ENCODE data around the gene CCNG2. TPM values are rescaled to one million over a fixed set of nuclear protein-coding genes. Genes with fewer than 3 reads are reported as not detected.

The CCNG2 gene
- total RNA-seq, 8 experiments from 2014 or later, result 6.3 to 71.8 (median 40.2) TPM

DNA sequence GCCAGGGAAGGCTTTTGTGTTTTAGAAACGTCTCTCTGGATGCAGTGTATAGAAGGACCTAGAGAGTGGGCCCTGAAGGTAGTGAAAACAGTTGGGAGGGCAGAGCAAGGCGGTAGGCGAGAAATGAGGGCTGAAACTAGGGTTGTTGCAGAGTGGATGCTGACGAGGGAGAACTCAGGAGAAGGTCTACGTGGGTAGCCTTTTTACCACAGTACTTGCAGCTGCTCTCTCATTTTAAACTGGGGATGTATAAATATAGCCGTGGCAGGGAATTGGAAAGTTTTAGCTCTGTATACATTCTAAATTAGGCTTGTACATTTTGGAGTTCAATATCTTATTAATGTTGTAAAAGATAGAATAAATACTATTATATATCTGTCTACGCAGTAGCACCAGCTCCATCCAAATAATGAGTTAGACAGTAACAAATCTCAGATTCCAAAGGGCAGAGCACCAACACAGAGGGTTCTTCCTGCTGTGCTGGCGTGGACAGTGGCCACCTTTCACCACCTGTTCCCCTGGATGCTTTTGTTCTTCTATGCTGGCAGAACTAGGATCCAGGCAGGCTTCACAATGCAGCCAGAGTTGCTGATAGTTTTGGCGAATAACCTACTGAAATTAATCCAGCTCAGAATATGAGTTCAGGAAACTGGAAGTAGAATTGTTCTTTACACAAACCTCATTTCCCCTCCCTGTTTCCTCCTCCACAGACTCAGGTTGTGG is 31.7 kb downstream of the CCNG2 start:
- Histone ChIP-seq H3K4me1 (replicated peaks in 1 of 2) (peaks cover 6 to 7% of the 10 kb centered on the region in 2 donors), H3K27ac (no peak overlapping the region), H3K4me3 (no peak overlapping the region)
- no peak for ATAC-seq (replicated peaks in 6 of 8)
- 45 to 100% (median 75%) methylated on average over 2 to 9 of the region's 9 CpGs for WGBS, 10 experiments
- in situ Hi-C loops (cut with MboI; ENCODE audit: low pct_unique_long_range_greater_than_20kb in 2 of 9, low sequenced_read_pairs in 9 of 9, unreplicated experiment in 9 of 9), result loop anchor here in 1 of 9 experiments (25.0 kb wide), 1 partner anchor 101 kb away; the partner anchor contains the start of gene CCNI

DNA sequence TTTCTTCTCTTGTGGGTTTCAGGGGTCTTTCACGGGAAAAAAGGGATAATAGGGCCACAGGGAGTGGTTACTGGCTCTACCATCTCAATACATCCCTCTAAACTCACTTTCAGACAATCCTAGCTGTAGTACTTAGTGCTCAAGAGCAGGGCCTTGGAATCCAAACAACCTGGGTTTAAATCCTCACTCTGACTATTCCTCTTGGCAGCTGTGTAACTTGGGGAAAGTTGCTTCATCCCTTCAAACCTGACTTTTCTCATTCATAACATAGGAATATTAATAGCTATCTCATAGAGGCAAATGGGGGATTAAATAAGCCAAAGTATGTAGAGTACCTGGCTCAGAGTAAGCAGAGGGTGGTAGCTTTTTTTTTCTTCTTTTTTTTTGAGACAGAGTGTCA is 32.4 kb downstream of the CCNG2 start:
- Histone ChIP-seq H3K4me1 (replicated peaks in 1 of 2) (peaks cover 6 to 7% of the 10 kb centered on the region in 2 donors), H3K4me3 (no peak overlapping the region), H3K27ac (no peak overlapping the region)
- in situ Hi-C loops (cut with MboI; ENCODE audit: low pct_unique_long_range_greater_than_20kb in 2 of 9, low sequenced_read_pairs in 9 of 9, unreplicated experiment in 9 of 9), result loop anchor here in 1 of 9 experiments (25.0 kb wide), 1 partner anchor 102 kb away; the partner anchor contains the start of gene CCNI
- 0 to 100% (median 67%) methylated on average over 1 of the region's 1 CpG; no CpG with 5 or more reads in 5 of the 10 experiments for WGBS, 10 experiments
- ATAC-seq (replicated peaks in 6 of 8), result no peak

DNA sequence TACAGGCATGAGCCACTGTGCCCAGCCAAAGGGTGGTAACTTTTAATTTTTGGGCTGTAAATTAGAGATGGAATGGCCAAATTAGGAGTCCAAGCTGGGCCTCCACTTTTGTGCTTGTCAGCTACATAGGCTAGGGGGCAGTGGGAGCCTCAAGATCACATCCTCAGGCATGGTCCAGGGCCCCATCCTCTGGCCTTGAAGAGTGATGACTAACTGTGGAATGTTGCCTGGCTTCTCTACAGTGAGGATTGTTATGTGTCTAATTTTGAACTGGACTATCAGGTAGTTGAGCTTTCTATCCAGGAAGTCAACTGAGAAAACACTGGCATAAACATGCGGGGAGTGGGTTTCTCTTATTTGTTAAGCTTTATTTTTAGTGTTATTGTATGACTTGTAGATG is 33.0 kb downstream of the CCNG2 start:
- no peak overlapping the region for H3K4me3 ChIP-seq
- peaks cover 6 to 7% of the 10 kb centered on the region in 2 donors for H3K4me1 ChIP-seq (replicated peaks in 1 of 2)
- 80 to 100% (median 100%) methylated on average over 1 of the region's 1 CpG; no CpG with 5 or more reads in 7 of the 10 experiments for WGBS, 10 experiments
- no peak overlapping the region for H3K27ac ChIP-seq
- in situ Hi-C loops (cut with MboI; ENCODE audit: low pct_unique_long_range_greater_than_20kb in 2 of 9, low sequenced_read_pairs in 9 of 9, unreplicated experiment in 9 of 9), result loop anchor here in 1 of 9 experiments (25.0 kb wide), 1 partner anchor 103 kb away; the partner anchor contains the start of gene CCNI
- no peak for ATAC-seq (replicated peaks in 6 of 8)

DNA sequence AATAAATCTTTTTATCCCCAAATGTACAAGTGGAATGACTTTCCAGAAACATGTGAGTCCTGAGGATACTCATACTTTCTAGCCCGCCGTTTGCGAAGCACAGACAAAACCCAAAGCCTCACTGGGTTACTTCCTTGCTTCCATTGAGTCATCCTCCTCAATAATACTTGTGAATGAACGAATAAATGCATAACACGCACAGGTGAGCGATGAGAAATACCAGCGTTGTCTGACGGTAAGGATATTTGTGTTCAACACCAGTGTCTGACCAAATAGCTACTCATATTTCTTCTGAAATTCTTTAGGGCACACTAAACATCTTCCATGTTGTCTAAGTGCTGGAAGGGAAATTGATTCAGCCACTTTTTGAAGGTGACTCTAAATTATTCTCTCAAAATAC is 36.0 kb downstream of the CCNG2 start:
- H3K27ac ChIP-seq, result no peak overlapping the region
- no peaks in the 10 kb centered on the region for H3K4me1 ChIP-seq (replicated peaks in 1 of 2)
- WGBS, 10 experiments, result 69 to 100% (median 85%) methylated on average over 1 to 8 of the region's 8 CpGs
- in situ Hi-C loops (cut with MboI; ENCODE audit: low pct_unique_long_range_greater_than_20kb in 2 of 9, low sequenced_read_pairs in 9 of 9, unreplicated experiment in 9 of 9), result loop anchor here in 1 of 9 experiments (25.0 kb wide), 1 partner anchor 106 kb away; the partner anchor contains the start of gene CCNI
- no peak overlapping the region for H3K4me3 ChIP-seq
- no peak for ATAC-seq (replicated peaks in 6 of 8)

DNA sequence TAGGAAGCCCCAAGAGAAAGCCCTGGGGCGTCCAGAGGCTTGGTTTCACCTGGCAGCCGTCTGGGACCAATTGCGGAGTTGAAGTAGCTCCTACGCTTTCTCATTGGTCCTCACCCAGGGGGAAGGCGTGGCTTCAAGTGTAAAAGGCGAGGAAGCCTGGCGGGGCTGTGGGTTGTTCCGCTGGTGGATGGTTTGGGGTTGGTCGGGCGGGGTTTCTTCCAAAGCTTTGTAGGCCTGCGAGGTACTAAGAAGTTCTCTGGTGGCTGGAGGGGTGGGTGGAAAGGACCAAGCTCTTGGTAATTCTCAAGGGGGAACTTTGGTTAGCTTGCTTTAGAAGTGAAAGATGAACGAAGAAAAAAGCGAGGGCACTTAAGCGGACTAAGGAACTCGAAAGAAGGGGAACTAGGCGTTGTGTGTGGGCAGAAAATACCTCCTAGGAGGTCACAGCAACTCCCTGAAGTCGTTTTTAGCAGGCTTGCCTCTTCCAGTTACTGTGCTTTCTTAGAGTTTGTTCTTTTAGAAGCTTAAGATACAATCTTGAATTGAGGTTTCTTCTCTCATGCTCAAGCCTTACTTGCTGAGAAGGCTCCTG is 36.6 kb downstream of the CCNG2 start:
- H3K4me3 ChIP-seq, result no peak overlapping the region
- H3K27ac ChIP-seq, result no peak overlapping the region
- WGBS, 10 experiments, result 54 to 86% (median 62%) methylated on average over 1 to 12 of the region's 17 CpGs; no CpG with 5 or more reads in 4 of the 10 experiments
- no peaks in the 10 kb centered on the region for H3K4me1 ChIP-seq (replicated peaks in 1 of 2)
- in situ Hi-C loops (cut with MboI; ENCODE audit: low pct_unique_long_range_greater_than_20kb in 2 of 9, low sequenced_read_pairs in 9 of 9, unreplicated experiment in 9 of 9), result loop anchor here in 1 of 9 experiments (25.0 kb wide), 1 partner anchor 106 kb away; the partner anchor contains the start of gene CCNI
- no peak for ATAC-seq (replicated peaks in 6 of 8)

DNA sequence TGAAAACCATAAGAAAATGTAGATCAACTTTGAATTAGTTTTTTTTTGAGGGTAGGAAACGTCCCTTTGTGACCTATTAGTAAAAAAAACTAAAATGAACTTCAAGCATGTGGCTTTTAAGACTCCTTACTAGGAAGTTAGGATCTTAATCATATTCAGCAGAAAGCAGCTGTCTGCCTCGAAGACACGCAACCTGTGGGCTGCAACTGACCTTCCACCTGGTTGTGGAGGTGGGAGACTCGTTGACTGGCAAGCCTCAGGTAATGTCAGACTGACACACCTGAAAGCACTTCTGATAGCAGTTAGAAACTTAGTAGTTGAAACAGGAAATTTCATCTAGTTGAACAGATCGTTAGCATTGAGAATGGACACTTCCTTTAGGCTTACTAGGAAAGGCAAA is 37.4 kb downstream of the CCNG2 start:
- Histone ChIP-seq H3K4me1 (replicated peaks in 1 of 2) (no peaks in the 10 kb centered on the region), H3K4me3 (no peak overlapping the region), H3K27ac (no peak overlapping the region)
- in situ Hi-C loops (cut with MboI; ENCODE audit: low pct_unique_long_range_greater_than_20kb in 2 of 9, low sequenced_read_pairs in 9 of 9, unreplicated experiment in 9 of 9), result loop anchor here in 1 of 9 experiments (25.0 kb wide), 1 partner anchor 107 kb away; the partner anchor contains the start of gene CCNI
- WGBS, 10 experiments, result 0 to 86% (median 66%) methylated on average over 1 to 5 of the region's 5 CpGs; no CpG with 5 or more reads in 2 of the 10 experiments
- ATAC-seq (replicated peaks in 6 of 8), result no peak

DNA sequence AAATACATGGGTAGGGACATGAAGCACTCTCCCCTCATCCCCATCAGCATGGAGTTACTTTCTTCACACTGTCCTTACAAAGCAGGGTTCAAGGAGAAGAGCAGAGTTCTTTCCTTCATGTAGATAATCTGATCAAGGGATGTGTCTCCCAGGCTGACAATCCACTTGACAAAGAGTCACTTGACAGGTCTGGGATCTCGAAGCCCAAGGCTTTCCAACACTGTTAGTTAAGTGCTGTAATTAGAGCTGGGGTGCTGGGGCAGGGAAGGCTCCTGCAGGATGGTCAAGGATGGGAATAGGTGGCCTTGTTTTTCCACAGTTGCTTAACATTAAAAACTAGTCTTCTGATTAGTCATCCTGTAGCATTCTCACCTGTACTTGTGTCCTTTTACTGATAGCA is 38.0 kb downstream of the CCNG2 start:
- Histone ChIP-seq H3K27ac (no peak overlapping the region), H3K4me1 (replicated peaks in 1 of 2) (no peaks in the 10 kb centered on the region), H3K4me3 (no peak overlapping the region)
- WGBS, 10 experiments, result 20 to 44% (median 31%) methylated on average over 1 of the region's 1 CpG; no CpG with 5 or more reads in 6 of the 10 experiments
- ATAC-seq (replicated peaks in 6 of 8), result no peak
- in situ Hi-C loops (cut with MboI; ENCODE audit: low pct_unique_long_range_greater_than_20kb in 2 of 9, low sequenced_read_pairs in 9 of 9, unreplicated experiment in 9 of 9), result loop anchor here in 1 of 9 experiments (25.0 kb wide), 1 partner anchor 108 kb away; the partner anchor contains the start of gene CCNI

DNA sequence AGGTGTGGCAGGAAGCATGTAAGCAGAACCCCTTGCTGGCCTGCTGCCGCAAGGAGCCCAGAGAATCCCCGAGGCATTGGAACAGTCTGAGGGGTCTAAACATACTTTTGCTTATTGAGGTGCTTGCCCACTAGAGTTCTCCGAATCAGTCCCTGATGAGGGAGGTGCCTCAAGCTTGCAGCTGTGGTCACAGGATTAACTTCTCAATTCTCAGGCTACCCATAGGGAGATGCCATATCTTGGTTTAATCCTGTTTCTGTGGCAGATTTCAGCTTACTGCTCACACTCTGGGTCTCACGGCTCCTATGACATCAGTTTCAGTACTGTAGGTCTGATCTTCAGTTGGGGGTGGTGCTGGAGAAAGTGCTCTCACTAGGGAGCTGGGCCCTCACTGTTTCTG is 39.9 kb downstream of the CCNG2 start:
- WGBS, 10 experiments, result 60 to 96% (median 80%) methylated on average over 1 to 4 of the region's 4 CpGs; no CpG with 5 or more reads in 3 of the 10 experiments
- Histone ChIP-seq H3K4me3 (no peak overlapping the region), H3K4me1 (replicated peaks in 1 of 2) (no peaks in the 10 kb centered on the region), H3K27ac (no peak overlapping the region)
- in situ Hi-C loops (cut with MboI; ENCODE audit: low pct_unique_long_range_greater_than_20kb in 2 of 9, low sequenced_read_pairs in 9 of 9, unreplicated experiment in 9 of 9), result loop anchor here in 1 of 9 experiments (25.0 kb wide), 1 partner anchor 110 kb away; the partner anchor contains the start of gene CCNI
- ATAC-seq (replicated peaks in 6 of 8), result no peak

DNA sequence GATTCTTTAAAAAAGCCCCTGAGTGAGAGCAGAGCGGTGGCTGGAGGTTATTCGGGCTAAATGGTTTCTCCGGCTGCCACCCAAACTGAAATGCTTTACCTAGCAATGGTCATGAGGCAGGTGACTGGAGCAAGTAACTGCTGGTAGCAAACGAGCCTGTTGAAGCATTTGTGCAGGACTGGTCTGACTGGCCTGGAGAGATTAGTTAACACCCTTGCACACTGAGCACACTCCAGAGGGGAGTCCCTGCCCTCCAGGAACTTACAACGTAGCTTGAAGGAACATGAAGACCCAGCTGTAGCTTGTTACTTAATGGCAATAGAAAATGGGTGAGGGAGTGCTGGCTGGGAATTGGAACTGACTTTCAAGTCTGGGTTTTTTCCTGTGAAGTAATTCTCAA is 40.4 kb downstream of the CCNG2 start:
- no peak for ATAC-seq (replicated peaks in 6 of 8)
- 51 to 90% (median 60%) methylated on average over 2 to 5 of the region's 5 CpGs; no CpG with 5 or more reads in 5 of the 10 experiments for WGBS, 10 experiments
- in situ Hi-C loops (cut with MboI; ENCODE audit: low pct_unique_long_range_greater_than_20kb in 2 of 9, low sequenced_read_pairs in 9 of 9, unreplicated experiment in 9 of 9), result loop anchor here in 1 of 9 experiments (25.0 kb wide), 1 partner anchor 110 kb away; the partner anchor contains the start of gene CCNI
- Histone ChIP-seq H3K4me3 (no peak overlapping the region), H3K27ac (no peak overlapping the region), H3K4me1 (replicated peaks in 1 of 2) (no peaks in the 10 kb centered on the region)

DNA sequence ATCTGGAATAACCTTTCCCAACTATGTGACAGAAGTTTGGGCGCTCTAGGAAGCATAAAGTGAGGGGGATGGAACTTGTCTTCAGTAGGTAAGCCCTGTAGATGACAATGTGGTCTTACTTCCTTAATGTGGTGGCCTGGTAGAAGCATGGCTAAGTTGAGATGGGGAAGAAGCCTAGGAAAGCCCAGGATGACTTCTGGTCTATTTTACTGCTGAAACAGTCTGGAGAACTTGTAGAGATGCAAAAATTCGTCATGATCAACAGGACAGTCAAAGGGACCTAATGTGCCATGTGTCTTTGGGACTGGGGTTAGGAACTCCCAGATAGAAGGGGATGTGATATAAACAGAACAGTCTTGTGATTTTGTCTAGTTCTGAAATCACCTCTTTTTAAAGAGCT is 40.8 kb downstream of the CCNG2 start:
- H3K27ac ChIP-seq, result no peak overlapping the region
- 20 to 100% (median 62%) methylated on average over 1 to 2 of the region's 2 CpGs; no CpG with 5 or more reads in 4 of the 10 experiments for WGBS, 10 experiments
- in situ Hi-C loops (cut with MboI; ENCODE audit: low pct_unique_long_range_greater_than_20kb in 2 of 9, low sequenced_read_pairs in 9 of 9, unreplicated experiment in 9 of 9), result loop anchor here in 1 of 9 experiments (25.0 kb wide), 1 partner anchor 111 kb away; the partner anchor contains the start of gene CCNI
- no peak overlapping the region for H3K4me3 ChIP-seq
- no peaks in the 10 kb centered on the region for H3K4me1 ChIP-seq (replicated peaks in 1 of 2)
- no peak for ATAC-seq (replicated peaks in 6 of 8)

DNA sequence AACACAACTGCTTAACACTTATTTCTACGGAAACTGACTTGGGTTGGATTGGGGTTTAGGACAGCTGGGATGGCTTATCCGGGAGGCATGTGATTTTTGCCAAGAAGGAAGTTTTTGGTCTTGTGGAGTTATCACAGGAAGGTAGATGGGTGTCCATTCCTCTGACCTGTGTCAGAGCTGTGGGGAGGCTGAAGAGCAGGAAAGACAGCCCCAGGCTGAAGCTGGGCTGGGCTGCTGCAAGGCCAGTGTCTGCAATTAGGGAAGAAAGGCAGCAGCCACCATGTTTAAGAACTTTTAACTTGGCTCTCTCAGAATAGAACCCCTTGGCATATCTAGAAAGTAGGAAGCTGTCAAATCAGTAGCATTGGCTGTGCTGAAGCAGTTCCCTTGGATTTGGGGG is 42.3 kb downstream of the CCNG2 start:
- Histone ChIP-seq H3K27ac (no peak overlapping the region), H3K4me3 (no peak overlapping the region), H3K4me1 (replicated peaks in 1 of 2) (no peaks in the 10 kb centered on the region)
- in situ Hi-C loops (cut with MboI; ENCODE audit: low pct_unique_long_range_greater_than_20kb in 2 of 9, low sequenced_read_pairs in 9 of 9, unreplicated experiment in 9 of 9), result loop anchor here in 1 of 9 experiments (25.0 kb wide), 1 partner anchor 112 kb away; the partner anchor contains the start of gene CCNI
- WGBS, 10 experiments, result 60 to 100% (median 100%) methylated on average over 1 of the region's 2 CpGs; no CpG with 5 or more reads in 4 of the 10 experiments
- no peak for ATAC-seq (replicated peaks in 6 of 8)

DNA sequence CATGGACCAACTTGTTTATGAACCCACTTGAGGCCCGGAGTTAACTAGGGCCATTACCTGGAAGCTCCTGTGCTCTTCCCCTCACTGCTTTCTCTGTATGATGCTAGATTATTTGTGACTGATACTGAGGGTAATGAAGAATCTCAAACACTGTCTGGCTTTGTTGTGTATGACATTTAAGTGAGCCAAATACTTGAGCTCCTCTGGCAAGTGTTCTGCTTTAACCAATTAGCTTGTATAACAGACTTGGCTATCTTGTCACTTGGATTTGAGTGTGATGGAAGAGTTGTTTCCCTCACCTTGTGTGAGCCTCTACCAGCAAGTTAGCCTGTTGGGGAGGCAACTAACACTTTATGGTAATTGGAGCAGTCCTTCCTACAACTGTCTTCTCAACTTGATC is 42.7 kb downstream of the CCNG2 start:
- Histone ChIP-seq H3K4me1 (replicated peaks in 1 of 2) (no peaks in the 10 kb centered on the region), H3K27ac (no peak overlapping the region), H3K4me3 (no peak overlapping the region)
- no peak for ATAC-seq (replicated peaks in 6 of 8)
- in situ Hi-C loops (cut with MboI; ENCODE audit: low pct_unique_long_range_greater_than_20kb in 2 of 9, low sequenced_read_pairs in 9 of 9, unreplicated experiment in 9 of 9), result loop anchor here in 2 of 9 experiments (25.0 kb wide), 1 partner anchor 112 kb away; the partner anchor contains the start of gene CCNI (in 2 of the 2)
- WGBS, 10 experiments, result 83 to 100% methylated on average over 1 of the region's 1 CpG; no CpG with 5 or more reads in 8 of the 10 experiments
